Measurements from ENCODE around the gene TUBB4B.

DNA sequence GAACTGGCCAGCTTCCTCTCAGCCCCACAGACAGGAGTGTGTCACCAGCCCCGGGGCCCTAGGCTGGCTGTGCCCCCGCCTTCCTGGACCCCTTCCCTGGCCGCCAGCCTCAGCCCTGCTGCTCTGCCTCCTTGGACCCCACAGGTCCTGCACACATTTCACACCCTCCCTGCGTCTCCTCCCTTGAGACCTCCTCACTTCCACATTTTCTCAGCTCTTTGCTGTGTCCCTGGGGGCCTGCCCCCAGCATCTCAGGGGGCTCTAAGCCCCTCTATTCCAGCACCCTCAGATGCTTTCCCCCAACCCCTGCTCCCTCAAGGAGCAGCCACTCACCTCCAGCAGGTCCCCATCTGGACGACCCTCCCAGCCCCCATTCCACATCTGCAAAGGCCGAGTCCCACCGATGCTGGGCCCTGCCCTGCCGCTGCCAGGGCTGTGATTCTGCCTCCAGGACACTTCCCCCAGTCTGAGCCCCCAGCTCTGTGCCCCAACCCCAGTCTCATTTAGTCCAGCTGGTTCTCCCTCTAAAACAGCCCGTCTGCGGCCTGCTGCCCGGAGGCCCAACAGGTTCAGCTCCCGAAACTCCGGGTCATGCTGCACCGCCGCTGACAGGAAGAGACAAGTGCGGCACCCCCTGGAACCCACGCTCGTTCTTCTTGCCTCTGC is 6.2 kb upstream of the TUBB4B start:
- TF ChIP-seq, protein P1, sequence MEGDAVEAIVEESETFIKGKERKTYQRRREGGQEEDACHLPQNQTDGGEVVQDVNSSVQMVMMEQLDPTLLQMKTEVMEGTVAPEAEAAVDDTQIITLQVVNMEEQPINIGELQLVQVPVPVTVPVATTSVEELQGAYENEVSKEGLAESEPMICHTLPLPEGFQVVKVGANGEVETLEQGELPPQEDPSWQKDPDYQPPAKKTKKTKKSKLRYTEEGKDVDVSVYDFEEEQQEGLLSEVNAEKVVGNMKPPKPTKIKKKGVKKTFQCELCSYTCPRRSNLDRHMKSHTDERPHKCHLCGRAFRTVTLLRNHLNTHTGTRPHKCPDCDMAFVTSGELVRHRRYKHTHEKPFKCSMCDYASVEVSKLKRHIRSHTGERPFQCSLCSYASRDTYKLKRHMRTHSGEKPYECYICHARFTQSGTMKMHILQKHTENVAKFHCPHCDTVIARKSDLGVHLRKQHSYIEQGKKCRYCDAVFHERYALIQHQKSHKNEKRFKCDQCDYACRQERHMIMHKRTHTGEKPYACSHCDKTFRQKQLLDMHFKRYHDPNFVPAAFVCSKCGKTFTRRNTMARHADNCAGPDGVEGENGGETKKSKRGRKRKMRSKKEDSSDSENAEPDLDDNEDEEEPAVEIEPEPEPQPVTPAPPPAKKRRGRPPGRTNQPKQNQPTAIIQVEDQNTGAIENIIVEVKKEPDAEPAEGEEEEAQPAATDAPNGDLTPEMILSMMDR (IDR thresholded peaks at IDR 0.05), result no peak
- TF ChIP-seq POLR2A (IDR thresholded peaks at IDR 0.05) (no peak), POLR2AphosphoS5 (IDR thresholded peaks at IDR 0.05) (no peak), EP300 (IDR thresholded peaks at IDR 0.05) (no peak)
